Brain microvascular endothelial cell (primary cell): ENCODE data around the gene CYP1A2.
A peak's percentile ranks its signal among the peaks of the same experiment; 100 is the strongest.

ENCODE experiments used
- DNase-seq: peaks from one replicate; pipeline ENCODE4 v3.0.0-alpha.2; 2020
- H3K27ac ChIP-seq: fragments of 250-450 bp; sonication (Bioruptor Pico); 2 replicates; pipeline ENCODE4 v1.5.1; 2020; ENCODE audit warnings: mild to moderate bottlenecking, moderate library complexity
- H3K27me3 ChIP-seq: fragments of 250-450 bp; sonication (Bioruptor Pico); replicated peaks from 2 replicates; pipeline ENCODE4 v1.5.1; 2020; ENCODE audit warnings: mild to moderate bottlenecking
- H3K36me3 ChIP-seq: fragments of 250-450 bp; sonication (Bioruptor Pico); replicated peaks from 2 replicates; pipeline ENCODE4 v1.5.1; 2020; ENCODE audit warnings: mild to moderate bottlenecking
- H3K4me3 ChIP-seq: 2 replicates; pipeline ENCODE4 v1.5.1; 2011; ENCODE audit warnings: low read depth, mild to moderate bottlenecking, control low read depth, low read length, moderate library complexity
- in situ Hi-C: cut with HindIII; loops from 2 replicates; pipeline ENCODE4 v1.10.0; 2017; ENCODE audit warnings: low sequenced_read_pairs, low pct_ligation_motif_present
- TF ChIP-seq, protein P1 (sequence below): IDR thresholded peaks from 2 replicates; pipeline ENCODE4 v1.5.1; 2011; ENCODE audit warnings: low read depth, mild to moderate bottlenecking, moderate library complexity, low read length, control low read depth, inconsistent platforms; ENCODE audit errors: missing control alignments

CYP1A2 gene

DNA sequence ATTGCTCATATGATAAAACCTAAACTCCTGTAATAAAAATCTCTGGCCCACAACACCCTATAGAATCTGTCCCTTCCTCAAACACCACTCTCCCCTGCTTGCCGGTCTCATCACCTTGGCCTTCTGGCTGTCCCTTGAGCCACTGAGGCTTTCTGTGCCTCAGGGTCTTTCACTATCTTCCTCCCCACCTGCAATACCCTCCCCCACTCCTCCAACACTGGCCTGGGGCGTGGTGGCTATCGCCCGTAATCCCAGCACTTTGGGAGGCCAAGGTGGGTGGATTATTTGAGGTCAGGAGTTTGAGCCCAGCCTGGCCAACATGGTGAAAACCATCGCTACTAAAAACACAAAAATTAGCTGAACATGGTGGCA is 29.9 kb downstream of the CYP1A2 start:
- Histone ChIP-seq H3K4me3 (no peak overlapping the region), H3K27me3 (no peaks in the 10 kb centered on the region), H3K27ac (no peak overlapping the region), H3K36me3 (no peaks in the 10 kb centered on the region)
- TF ChIP-seq, protein P1, sequence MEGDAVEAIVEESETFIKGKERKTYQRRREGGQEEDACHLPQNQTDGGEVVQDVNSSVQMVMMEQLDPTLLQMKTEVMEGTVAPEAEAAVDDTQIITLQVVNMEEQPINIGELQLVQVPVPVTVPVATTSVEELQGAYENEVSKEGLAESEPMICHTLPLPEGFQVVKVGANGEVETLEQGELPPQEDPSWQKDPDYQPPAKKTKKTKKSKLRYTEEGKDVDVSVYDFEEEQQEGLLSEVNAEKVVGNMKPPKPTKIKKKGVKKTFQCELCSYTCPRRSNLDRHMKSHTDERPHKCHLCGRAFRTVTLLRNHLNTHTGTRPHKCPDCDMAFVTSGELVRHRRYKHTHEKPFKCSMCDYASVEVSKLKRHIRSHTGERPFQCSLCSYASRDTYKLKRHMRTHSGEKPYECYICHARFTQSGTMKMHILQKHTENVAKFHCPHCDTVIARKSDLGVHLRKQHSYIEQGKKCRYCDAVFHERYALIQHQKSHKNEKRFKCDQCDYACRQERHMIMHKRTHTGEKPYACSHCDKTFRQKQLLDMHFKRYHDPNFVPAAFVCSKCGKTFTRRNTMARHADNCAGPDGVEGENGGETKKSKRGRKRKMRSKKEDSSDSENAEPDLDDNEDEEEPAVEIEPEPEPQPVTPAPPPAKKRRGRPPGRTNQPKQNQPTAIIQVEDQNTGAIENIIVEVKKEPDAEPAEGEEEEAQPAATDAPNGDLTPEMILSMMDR, result no peak
- no peak for DNase-seq
- in situ Hi-C loops, result no loop called here

DNA sequence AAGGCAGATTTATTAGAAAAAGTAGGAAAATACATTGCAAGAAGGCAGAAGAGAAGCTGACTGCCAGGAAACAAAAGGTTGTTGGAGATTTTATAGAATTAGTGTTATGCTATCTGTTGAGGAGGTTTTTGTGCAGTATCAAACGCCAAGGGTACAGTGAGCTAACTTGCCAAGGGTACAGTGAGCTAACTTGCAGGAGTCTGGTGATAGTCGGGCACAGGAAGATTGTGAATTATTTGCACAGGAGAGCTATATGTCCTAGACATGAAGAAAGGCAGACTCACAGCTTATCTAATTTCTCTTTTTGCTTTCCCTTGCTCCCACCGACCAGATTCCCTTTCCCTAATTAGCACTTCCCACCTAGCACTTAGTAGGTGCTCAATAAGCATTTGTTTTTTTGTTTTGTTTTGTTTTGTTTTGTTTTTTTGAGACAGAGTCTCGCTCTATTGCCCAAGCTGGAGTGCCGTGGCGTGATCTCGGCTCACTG is 30.6 kb downstream of the CYP1A2 start:
- in situ Hi-C loops, result no loop called here
- TF ChIP-seq, protein P1, result no peak
- Histone ChIP-seq H3K27ac (no peak overlapping the region), H3K36me3 (no peaks in the 10 kb centered on the region), H3K27me3 (no peaks in the 10 kb centered on the region), H3K4me3 (no peak overlapping the region)
- no peak for DNase-seq

DNA sequence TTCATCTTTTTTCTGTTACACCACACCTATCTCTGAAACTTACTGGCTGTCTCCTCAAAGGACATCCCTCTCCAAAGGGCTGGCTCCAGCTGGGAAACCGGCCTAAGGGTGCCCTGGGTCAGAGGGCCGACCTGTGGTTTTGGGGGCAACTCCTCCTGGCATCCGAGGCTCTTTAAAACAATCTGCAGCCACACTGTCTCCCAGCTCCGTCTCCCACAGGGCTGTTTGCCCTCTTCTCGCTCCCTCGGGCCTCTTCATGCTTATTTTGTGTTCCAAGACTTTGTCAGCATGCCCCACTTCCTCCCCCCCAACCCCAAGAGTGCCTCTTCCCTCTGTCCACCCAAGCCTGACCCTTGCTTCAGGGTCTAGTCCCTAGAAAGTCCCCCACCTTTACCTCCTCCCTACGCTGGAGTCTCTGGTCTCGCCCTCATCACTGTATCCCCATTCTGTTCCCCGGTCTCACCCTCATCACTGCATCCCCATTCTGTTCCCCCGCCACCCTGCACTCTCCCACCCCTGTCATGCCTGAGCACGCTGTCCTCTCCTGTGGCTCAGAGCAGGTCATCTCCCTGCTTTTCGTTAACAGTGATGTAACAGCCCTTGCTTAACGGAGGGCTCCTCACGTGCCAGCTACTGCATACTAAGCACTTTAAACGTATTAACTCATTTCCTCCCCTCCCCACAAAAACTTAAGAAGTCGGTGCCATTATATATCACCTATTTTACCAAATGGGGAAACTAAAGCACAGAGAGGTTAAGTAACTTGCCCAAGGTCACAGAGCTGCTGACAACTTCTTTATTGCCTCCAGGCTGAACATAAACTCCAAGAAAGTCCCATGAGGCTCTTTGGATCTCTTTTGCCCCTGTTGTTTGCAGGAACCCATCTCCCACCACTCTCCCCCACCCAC is 32.1 kb downstream of the CYP1A2 start:
- Histone ChIP-seq H3K4me3 (peak overlapping the region; percentile 51), H3K27ac (no peak overlapping the region), H3K27me3 (no peaks in the 10 kb centered on the region), H3K36me3 (no peaks in the 10 kb centered on the region)
- in situ Hi-C loops, result no loop called here
- TF ChIP-seq, protein P1, result no peak
- DNase-seq, result no peak

DNA sequence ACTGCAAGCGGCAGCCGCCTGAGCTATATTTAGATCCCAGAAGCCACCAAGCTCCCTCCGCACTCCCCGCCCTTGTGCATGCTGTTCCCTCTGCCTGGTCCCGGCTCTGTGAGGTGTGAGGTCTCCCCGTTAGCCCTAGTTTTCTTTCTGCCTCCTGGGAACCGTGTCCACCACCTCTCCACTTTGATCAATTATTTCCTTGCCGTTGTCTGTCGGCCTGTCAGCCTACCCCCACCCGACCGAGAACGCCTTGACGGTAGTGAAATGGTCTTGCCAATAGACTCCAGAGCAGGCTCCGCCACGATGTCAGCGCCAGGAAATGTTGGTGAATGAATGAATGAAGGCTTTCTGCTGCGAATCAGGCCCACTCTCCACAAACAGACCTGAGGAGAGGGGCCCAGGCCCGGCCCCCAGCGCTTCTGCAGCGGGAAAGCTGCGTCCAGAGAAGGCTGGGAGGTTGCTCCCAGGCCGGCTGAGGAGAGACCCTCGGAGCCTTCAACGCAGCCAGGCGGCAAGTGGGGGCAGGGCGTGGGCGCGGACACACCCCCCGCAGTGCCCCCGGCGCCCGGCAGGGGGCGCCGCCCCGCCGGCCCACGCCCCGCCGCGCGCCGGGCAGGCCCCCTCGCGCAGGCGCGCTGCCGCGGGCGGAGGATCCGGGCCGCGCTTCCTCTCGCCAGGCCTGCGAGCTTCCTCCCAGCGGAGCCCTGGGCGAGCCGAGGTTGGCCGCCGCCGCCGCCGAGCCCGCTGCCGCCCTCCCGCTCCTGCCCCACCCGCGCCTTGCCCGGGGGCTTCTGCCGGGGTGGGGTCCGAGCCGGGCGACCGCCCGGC is 33.0 kb downstream of the CYP1A2 start, which contains the start of gene CSK:
TSS of gene CSK (plus strand) at position 650 of the 828 bp plus-strand sequence. CDS start 16,218 bp downstream, outside the sequence.
- Histone ChIP-seq H3K4me3 (peak within 1 kb of the TSS; percentile 79), H3K27ac (peak within 1 kb of the TSS; percentile 27), H3K27me3 (no peaks in the 10 kb centered on the region), H3K36me3 (no peaks in the 10 kb centered on the region)
- TF ChIP-seq, protein P1, result peak; percentile 47
- DNase-seq, result no peak
- in situ Hi-C loops, result no loop called here

DNA sequence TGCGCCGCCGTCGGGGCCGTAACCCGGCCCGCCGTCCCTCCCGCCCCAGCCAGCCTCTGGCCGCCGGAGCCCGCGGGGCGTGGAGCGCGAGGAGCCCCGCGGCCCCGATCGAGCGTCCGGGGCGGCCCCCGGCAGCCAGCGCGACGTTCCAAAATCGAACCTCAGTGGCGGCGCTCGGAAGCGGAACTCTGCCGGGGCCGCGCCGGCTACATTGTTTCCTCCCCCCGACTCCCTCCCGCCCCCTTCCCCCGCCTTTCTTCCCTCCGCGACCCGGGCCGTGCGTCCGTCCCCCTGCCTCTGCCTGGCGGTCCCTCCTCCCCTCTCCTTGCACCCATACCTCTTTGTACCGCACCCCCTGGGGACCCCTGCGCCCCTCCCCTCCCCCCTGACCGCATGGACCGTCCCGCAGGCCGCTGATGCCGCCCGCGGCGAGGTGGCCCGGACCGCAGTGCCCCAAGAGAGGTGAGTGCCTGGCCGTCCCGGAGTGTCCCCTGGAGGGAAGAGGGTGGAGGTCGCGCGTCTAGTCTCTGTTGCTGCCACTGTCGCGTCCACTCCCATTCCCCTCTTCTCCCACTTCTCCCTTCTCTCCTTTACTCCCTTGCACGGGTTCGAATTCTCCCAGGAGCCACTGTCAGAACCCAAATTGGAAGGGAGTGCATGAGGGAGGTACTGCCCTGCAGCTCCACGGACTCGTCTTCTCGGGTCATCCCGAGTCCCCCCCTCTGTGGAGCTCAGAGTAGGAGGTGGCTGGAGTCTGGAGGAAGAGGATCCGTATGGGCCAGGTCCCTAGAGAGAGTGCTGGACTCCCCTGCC is 33.8 kb downstream of the CYP1A2 start:
- Histone ChIP-seq H3K27ac (peak overlapping the region; percentile 27), H3K27me3 (no peaks in the 10 kb centered on the region), H3K36me3 (no peaks in the 10 kb centered on the region), H3K4me3 (peak overlapping the region; percentile 79)
- in situ Hi-C loops, result no loop called here
- TF ChIP-seq, protein P1, result no peak
- DNase-seq, result no peak
